Measurements from ENCODE around the gene EDIL3. TPM values are rescaled to one million over a fixed set of nuclear protein-coding genes. Genes with fewer than 3 reads are reported as not detected.

EDIL3 gene
- total RNA-seq, 4 donors from 2014 or later = 5.6 to 38.9 (median 25.6) TPM

- H3K27ac ChIP-seq = no peak overlapping the region
- intact Hi-C loops (cut with DNase I; ENCODE audit: low total_unique reads) = no loop called here
- no peaks in the 10 kb centered on the region for H3K9me3 ChIP-seq
- H3K36me3 ChIP-seq = no peaks in the 10 kb centered on the region
- DNase-seq = no peak
- no peak overlapping the region for H3K4me3 ChIP-seq
- TF ChIP-seq CTCF (IDR thresholded peaks at IDR 0.05) (no peak), POLR2A (IDR thresholded peaks at IDR 0.05) (no peak), EP300 (IDR thresholded peaks at IDR 0.05; ENCODE audit: low read depth) (no peak), POLR2AphosphoS5 (IDR thresholded peaks at IDR 0.05) (no peak)
- H3K27me3 ChIP-seq = no peaks in the 10 kb centered on the region
- in situ Hi-C loops (cut with MboI; ENCODE audit: low pct_ligation_motif_present in 1 of 4, low pct_unique_long_range_greater_than_20kb in 1 of 4, low sequenced_read_pairs in 3 of 4) = no loop called here
- H3K4me1 ChIP-seq = no peaks in the 10 kb centered on the region
Measured at GRCh38 chr5:84430079-84430478, 45.4 kb upstream of the EDIL3 start.

DNA sequence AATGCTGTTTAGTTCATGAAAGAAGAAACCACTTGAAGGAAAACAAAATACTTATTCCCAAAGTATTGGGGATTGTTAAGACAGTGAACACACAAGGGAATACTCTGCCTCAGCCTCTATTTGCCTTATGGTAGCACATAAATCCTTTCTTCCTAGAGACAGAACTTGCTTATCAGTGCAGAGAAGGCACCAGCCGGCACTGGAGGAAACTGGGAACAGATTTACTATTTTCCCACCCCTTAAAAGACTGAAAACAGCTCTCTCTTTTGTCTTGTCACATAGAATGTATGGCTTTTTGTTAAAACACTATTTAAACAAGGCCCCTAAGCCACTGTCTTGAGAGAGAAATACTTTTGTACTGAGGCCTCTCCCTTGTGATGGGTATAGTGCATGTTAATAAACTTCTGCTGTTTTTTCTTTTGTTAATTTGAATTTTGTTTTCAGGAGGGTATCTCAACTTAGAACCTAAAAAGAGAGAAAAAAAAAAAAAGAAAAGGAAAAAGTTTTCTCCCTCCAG, 40.7 kb upstream of the EDIL3 start:
- 47 to 57% methylated on average over 1 of the region's 1 CpG for WGBS, 2 donors (ENCODE audit: low coverage in 1 of 2)
- Histone ChIP-seq H3K27ac (no peak overlapping the region), H3K9me3 (no peaks in the 10 kb centered on the region), H3K27me3 (no peaks in the 10 kb centered on the region), H3K4me3 (no peak overlapping the region), H3K4me1 (no peaks in the 10 kb centered on the region), H3K36me3 (no peaks in the 10 kb centered on the region)
- intact Hi-C loops (cut with DNase I; ENCODE audit: low total_unique reads) (no loop called here), in situ Hi-C loops (cut with MboI; ENCODE audit: low pct_ligation_motif_present in 1 of 4, low pct_unique_long_range_greater_than_20kb in 1 of 4, low sequenced_read_pairs in 3 of 4) (no loop called here)
- TF ChIP-seq EP300 (IDR thresholded peaks at IDR 0.05; ENCODE audit: low read depth) (no peak), POLR2A (IDR thresholded peaks at IDR 0.05) (no peak), POLR2AphosphoS5 (IDR thresholded peaks at IDR 0.05) (no peak), CTCF (IDR thresholded peaks at IDR 0.05) (no peak)
- DNase-seq = no peak

- TF ChIP-seq POLR2A (IDR thresholded peaks at IDR 0.05) = no peak
- TF ChIP-seq CTCF (IDR thresholded peaks at IDR 0.05) = no peak
- no peak for TF ChIP-seq POLR2AphosphoS5 (IDR thresholded peaks at IDR 0.05)
- no peak for TF ChIP-seq EP300 (IDR thresholded peaks at IDR 0.05; ENCODE audit: low read depth)
- Histone ChIP-seq H3K36me3 (no peaks in the 10 kb centered on the region), H3K4me1 (no peaks in the 10 kb centered on the region), H3K4me3 (no peak overlapping the region), H3K27me3 (no peaks in the 10 kb centered on the region), H3K9me3 (no peaks in the 10 kb centered on the region), H3K27ac (no peak overlapping the region)
- WGBS, 2 donors (ENCODE audit: low coverage in 1 of 2) = 63 to 100% methylated on average over 1 to 3 of the region's 3 CpGs
- in situ Hi-C loops (cut with MboI; ENCODE audit: low pct_ligation_motif_present in 1 of 4, low pct_unique_long_range_greater_than_20kb in 1 of 4, low sequenced_read_pairs in 3 of 4) = no loop called here
- intact Hi-C loops (cut with DNase I; ENCODE audit: low total_unique reads) = no loop called here
- DNase-seq = no peak
Measured at GRCh38 chr5:84419742-84420141, 35.1 kb upstream of the EDIL3 start.

GRCh38 chr5:84411832-84412605, 27.3 kb upstream of the EDIL3 start:
- in situ Hi-C loops (cut with MboI; ENCODE audit: low pct_ligation_motif_present in 1 of 4, low pct_unique_long_range_greater_than_20kb in 1 of 4, low sequenced_read_pairs in 3 of 4) = no loop called here
- no peak for TF ChIP-seq POLR2AphosphoS5 (IDR thresholded peaks at IDR 0.05)
- TF ChIP-seq EP300 (IDR thresholded peaks at IDR 0.05; ENCODE audit: low read depth) = no peak
- no peak for TF ChIP-seq POLR2A (IDR thresholded peaks at IDR 0.05)
- TF ChIP-seq CTCF (IDR thresholded peaks at IDR 0.05) = no peak
- WGBS, 2 donors (ENCODE audit: low coverage in 1 of 2) = 84 to 91% methylated on average over 4 to 5 of the region's 5 CpGs

More at GRCh38 chr5:84411832-84412605, 27.3 kb upstream of the EDIL3 start:
- no peaks in the 10 kb centered on the region for H3K27me3 ChIP-seq
- no peak overlapping the region for H3K27ac ChIP-seq
- no peak overlapping the region for H3K4me3 ChIP-seq
- DNase-seq = no peak
- intact Hi-C loops (cut with DNase I; ENCODE audit: low total_unique reads) = no loop called here
- H3K4me1 ChIP-seq = no peaks in the 10 kb centered on the region
- no peaks in the 10 kb centered on the region for H3K36me3 ChIP-seq
- H3K9me3 ChIP-seq = no peaks in the 10 kb centered on the region
